Ovary (tissue), 3 donors: ENCODE results near the gene DDIT3.

ENCODE experiments used
- POLR2A ChIP-seq: fragments of 450-650 bp; IDR thresholded peaks from one replicate; pipeline ENCODE4 v1.6.1; 2017; ENCODE audit warnings: antibody characterized with exemption, mild to moderate bottlenecking, moderate library complexity
- TF ChIP-seq, protein P1 (sequence below), 3 donors: fragments of 450-650 bp in 2 of 3; fragments of 200-600 bp in 1 of 3; IDR thresholded peaks; one replicate each; pipeline versions ENCODE4 v1.5.1 to v1.8.0; 2016 to 2022; ENCODE audit warnings: antibody characterized with exemption in 3 of 3, mild to moderate bottlenecking in 1 of 3
- donor health status: DM: no; HTN: no; CAD: no.

DNA sequence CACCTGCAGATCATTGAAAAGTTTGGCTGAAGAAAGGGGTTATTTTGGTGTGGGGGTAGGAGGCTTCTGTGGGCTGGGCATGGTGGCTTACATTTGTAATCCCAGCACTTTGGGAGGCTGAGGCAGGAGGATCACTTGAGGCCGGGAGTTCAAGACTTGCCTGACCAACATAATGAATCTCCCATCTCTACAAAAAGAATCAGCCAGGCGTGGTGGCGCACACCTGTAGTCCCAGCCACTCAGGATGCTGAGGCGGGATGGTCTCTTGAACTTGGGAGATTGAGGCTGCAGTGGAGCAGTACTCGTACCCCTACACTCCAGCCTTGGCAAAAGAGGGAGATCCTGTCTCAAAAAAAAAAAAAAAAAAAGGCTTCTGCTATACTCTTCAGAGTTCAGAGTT lies 7.0 kb downstream of the DDIT3 start:
- TF ChIP-seq, protein P1, sequence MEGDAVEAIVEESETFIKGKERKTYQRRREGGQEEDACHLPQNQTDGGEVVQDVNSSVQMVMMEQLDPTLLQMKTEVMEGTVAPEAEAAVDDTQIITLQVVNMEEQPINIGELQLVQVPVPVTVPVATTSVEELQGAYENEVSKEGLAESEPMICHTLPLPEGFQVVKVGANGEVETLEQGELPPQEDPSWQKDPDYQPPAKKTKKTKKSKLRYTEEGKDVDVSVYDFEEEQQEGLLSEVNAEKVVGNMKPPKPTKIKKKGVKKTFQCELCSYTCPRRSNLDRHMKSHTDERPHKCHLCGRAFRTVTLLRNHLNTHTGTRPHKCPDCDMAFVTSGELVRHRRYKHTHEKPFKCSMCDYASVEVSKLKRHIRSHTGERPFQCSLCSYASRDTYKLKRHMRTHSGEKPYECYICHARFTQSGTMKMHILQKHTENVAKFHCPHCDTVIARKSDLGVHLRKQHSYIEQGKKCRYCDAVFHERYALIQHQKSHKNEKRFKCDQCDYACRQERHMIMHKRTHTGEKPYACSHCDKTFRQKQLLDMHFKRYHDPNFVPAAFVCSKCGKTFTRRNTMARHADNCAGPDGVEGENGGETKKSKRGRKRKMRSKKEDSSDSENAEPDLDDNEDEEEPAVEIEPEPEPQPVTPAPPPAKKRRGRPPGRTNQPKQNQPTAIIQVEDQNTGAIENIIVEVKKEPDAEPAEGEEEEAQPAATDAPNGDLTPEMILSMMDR (IDR thresholded peaks at IDR 0.05) = no peak
- TF ChIP-seq POLR2A = no peak
